Measurements from ENCODE around the gene LGALS3.

LGALS3 gene

DNA sequence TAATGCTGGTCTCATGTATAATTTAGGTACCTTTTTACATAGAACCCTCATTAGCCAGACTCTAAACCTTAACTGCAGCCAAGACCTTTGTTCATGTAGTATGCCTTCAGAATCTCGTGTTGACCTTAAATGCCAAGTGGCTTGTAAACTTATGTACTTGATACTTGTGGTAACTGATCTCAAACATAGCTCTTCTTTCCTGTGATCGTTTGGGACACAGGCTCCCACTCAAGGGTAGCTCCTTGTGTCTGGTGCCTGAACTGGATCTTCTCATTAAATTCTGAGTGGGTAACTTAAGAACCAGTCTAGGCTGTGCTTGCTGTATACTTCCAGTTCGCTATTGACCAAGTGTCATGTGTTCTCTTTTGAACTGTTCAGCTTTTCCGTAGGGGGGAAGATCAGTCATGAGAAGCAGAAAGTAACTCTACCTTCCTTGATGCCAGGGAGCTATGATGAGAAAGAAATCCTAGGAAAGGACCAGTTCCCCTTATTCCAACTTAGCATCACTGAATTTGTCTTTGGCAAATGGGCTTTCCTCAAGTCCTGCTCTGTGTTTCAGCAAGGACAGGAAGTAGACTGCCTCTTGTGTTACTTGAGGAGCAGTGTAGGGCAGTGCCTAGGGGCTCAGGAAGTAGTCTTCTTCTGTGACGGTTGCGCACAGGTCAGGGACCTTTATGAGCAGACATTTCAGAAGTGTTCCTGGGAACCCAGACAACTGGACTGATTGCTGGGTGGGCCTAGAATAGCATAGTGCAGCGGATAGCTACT lies 2.5 kb downstream of the LGALS3 start:
- no peak for DNase-seq

DNA sequence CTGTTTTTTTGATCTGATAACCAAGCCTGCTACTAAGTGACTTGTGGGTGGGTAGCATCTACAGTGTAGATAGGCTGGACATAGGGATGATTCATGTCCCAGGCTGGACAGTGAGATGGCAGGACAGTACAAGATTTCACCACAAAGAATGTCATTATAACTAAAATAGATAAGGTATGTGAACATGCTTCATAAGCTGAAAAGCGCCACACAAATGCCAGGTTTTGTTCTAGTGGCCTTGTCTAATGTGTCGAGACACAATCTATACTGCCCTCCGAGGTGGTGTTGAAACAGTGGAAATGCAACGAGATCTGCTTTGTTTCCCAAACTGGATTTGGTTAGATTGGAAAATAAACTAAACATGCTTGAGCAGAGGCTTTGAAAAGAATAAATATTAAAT lies 4.4 kb downstream of the LGALS3 start:
- DNase-seq: no peak

- no peak for DNase-seq
Observed at GRCh38 chr14:55136241-55136640, 7.2 kb downstream of the LGALS3 start.

DNA sequence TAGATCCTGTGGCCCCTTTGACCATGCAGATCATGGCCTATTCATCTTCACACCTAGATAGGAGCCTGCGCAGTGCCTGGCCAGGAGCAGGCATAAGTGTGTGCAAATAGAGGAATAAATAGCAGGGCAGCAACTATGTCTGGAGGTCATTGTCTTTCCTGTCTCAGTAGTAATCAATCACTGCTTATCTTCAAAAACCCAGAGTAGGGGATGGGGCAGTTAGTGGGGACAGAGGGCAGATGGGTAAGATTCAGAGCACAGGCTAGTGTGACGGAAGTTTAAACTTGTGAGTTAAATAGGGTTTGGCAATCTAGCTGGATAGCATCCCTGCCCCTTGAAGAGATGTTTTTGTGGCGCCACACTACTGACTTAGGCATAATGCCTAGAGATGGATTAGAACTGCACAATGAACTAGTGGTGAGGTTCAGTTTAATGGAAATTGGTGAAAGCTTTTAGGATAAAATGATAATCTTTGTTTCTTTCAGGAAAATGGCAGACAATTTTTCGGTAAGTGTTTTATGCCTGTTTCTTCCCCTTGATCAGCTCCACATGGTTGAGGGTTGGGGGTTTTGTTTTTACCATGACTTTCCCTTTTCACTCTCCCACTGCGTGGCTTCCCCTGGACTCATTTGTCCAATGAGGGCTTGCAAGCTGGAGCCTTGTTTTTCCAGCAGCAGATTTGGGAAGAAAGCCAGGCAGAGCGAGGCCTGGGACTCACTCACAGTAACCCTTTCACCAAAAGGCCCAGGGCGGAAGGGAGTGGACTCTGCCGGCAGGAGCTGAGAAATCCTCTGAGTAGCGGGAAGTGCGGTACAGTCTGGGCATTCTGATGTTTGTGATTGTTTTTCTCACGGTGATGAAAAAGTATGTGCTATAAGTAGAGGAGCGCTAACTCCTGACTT lies 8.1 kb downstream of the LGALS3 start:
- DNase-seq: no peak

DNA sequence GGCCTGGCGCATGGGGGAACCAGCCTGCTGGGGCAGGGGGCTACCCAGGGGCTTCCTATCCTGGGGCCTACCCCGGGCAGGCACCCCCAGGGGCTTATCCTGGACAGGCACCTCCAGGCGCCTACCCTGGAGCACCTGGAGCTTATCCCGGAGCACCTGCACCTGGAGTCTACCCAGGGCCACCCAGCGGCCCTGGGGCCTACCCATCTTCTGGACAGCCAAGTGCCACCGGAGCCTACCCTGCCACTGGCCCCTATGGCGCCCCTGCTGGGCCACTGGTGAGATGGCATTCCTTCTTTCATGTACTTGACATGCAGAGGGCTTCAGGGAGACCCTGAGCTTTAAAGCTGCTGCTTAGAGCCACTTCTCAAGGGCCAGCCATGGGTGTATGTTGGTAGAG lies 9.0 kb downstream of the LGALS3 start:
- DNase-seq: no peak

GRCh38 chr14:55139141-55139540 lies 10.1 kb downstream of the LGALS3 start:
- DNase-seq: no peak

DNA sequence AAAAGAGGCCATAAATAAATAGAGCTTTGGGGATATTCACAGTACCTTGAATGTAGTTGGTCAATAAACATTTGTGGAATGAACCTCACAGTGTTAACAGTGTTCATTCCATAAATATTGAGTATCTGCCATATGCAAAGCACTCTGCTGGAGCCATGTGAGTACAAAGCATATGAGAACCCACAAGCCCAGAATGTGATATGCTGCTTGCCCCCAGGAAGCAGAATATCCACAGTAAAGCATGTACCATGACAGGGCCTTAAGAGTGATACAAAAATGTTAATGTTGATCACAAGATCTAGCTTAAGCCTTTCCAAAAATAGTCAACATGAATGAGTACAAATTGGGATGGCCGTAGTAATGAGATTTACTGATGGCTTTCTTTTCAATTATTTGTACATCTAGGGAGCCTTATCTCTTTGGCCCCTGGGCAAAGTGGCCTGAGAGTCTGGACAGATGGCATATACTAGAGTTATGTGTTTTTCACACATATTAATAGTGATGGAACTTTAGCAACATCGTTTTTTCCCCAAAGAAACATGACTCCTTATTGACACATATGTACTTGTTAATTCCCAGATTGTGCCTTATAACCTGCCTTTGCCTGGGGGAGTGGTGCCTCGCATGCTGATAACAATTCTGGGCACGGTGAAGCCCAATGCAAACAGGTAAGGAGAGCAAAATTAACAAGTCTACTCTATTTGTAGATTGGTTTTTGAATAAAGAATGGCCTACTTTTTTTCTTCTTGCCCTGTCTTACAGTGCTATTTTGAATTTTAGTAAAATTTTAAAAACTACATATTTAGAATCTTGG lies 10.9 kb downstream of the LGALS3 start:
- no peak for DNase-seq

- DNase-seq: no peak
Observed at GRCh38 chr14:55141825-55142224, 12.8 kb downstream of the LGALS3 start.

DNA sequence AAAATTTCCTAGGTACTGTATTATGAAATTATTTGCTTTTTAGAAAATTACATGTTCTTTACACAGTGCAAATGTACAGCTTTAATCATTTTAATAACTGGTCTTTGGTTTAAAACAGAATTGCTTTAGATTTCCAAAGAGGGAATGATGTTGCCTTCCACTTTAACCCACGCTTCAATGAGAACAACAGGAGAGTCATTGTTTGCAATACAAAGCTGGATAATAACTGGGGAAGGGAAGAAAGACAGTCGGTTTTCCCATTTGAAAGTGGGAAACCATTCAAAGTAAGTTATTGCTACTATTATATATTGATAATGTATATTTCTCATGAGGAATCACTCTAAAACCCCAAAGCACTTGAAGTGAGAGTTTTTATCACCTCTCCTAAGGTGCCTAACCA lies 13.4 kb downstream of the LGALS3 start:
- no peak for DNase-seq

- no peak for DNase-seq
Observed at GRCh38 chr14:55146425-55146824, 17.4 kb downstream of the LGALS3 start.

DNA sequence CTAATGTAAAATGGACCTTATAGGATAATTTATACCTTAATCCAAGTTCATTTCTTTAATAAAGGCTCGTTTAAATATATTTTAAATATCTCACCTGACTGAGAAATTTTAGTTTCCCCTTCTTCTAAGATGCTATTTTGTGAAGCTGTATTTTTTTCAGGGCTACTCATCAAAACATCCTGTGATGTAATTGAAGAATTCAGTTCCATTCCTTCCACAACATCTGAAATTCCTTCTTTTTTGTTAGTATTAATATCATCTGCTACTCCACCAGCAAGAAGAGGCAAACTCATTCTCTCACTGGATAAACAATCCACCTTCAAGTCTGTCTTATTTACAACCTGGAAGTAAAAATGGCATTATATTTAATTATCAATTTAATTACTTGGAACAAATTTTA lies 22.5 kb downstream of the LGALS3 start:
- no peak for DNase-seq

DNA sequence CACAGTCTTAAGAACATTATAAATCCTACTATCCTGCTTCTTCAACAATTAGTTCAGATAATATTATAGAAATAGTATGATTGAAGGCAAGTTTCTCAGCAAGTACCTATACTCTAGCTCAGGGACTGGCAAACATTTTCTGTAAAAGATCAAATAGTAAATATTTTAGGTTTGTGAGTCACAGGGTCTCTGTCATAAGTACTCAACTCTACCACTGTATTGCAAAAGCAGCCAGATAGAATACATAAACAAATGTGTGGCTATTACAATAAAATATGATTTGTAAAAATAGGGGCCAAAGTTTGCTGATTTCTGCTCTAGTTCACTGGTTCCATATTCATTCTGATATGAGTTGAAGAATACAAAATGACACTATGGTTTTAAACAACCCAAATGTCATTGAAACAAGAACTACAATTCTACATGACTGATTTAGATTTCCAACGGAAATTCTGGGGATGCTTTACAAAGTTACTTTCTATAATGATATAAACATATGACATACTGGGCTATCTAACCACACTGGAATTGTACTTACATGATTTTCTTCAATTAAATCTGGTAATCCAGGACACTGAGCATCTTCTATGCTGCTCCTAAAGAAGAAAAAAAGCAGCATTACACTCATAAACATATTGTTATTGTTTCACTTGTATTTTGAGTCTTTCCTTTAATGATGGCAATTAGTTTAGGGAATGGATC lies 23.2 kb downstream of the LGALS3 start:
- DNase-seq: no peak

DNA sequence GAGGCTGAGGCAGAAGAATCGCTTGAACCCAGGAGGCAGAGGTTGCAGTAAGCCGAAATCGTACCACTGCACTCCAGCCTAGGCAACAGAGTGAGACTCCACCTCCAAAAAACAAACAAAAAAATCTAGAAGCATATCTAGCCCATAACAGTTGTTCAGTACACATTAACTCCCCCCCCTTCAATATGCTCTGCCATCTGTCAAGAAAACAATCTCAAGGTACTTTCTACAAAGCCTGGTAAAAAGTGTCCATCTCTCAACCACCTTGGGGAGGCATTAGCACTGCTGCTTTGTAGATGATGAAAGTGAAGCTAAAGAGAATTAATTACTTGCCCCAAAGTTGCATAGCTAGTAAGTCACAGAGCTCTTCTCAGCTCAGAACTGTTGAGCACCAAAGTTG lies 24.9 kb downstream of the LGALS3 start:
- no peak for DNase-seq

DNA sequence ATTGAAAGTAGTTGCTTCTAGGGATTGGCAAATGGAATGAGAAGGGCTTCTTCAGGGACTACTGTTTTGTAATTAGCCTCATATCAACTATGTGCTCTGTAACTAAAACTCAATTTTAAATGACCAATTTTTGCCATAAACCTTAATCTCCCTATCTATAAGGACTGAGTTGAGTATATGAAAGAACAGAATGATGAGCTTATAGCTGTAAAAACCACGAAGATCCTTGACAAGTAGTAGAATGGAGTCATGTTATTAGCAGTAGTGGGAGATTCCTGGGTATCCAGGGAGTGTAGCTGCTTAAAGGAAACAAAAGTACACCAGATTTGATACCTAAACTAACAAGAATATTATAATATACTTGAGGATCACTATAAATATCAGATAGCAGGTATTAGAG lies 28.0 kb downstream of the LGALS3 start:
- DNase-seq: no peak

DNA sequence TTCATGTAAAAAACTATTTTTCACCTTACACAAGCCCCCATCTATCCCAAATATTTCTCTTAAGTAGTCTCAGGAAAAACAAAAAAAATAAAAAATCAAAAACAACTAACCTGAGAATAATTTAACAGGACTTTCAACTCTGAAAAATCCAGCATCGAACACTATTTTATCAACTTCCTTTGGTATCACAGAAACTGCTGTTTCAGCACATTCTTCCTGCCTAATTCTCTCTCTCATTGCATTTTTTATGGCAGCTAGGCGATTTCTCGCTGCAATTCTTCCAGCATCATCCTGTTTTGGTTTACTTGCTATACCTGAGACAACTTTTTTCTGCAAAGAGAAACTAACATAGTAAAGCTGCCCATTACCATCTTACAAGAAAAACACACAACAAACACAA lies 29.4 kb downstream of the LGALS3 start:
- DNase-seq: no peak

DNA sequence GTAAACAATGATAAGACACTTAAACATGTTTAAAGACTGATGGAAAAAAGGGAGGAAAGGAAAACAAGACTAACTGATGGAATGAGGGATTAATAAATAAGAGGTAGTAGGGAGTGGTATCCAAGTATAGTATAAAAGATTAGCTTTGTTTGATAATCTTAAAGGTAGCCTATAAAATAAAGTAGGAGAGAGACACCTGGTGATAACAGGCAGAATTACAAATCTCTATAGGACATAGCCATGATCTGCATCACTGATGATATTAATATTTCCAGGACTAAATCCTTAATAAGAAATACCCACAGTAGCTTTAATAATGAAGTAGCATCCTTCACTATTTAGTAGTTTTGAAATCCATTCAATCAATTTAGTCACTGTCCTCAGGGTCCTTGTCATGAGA lies 31.9 kb downstream of the LGALS3 start:
- no peak for DNase-seq

DNA sequence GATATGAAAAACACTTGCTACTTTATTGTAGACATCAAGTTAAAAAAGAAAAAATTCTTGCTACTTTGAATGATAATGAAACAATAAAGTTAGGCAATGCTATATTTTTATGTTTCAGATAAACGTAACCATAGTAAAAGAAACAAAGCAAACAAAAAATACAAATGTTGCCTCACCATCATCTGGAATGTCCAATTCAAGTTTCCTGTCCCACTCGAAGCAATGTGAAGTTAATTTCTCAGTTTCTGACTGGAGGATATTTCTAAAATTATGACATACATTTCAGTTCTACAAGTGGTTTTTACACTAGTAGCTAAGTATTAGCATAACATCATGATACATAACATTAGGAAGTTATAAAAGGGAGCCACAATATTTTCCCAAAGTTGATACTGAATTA lies 41.5 kb downstream of the LGALS3 start:
- no peak for DNase-seq

- no peak for DNase-seq
Observed at GRCh38 chr14:55180006-55180405, 51.0 kb downstream of the LGALS3 start.

- DNase-seq: no peak
Observed at GRCh38 chr14:55180434-55180833, 51.4 kb downstream of the LGALS3 start.

GRCh38 chr14:55188686-55189295 lies 59.7 kb downstream of the LGALS3 start:
- DNase-seq: no peak

GRCh38 chr14:55190906-55191202 lies 61.8 kb downstream of the LGALS3 start:
- no peak for DNase-seq

Measured in activated T-cell treated with anti-CD3 and anti-CD28 coated beads for 4 hours (primary cell).